Cerebellar cortex (tissue), 1 donor: ENCODE data around the gene DOCK9.

Experiments used
- DNase-seq: peaks from one replicate; pipeline ENCODE4 v3.0.0-alpha.2; 2015; ENCODE audit warnings: low spot score

Gene DOCK9

DNA sequence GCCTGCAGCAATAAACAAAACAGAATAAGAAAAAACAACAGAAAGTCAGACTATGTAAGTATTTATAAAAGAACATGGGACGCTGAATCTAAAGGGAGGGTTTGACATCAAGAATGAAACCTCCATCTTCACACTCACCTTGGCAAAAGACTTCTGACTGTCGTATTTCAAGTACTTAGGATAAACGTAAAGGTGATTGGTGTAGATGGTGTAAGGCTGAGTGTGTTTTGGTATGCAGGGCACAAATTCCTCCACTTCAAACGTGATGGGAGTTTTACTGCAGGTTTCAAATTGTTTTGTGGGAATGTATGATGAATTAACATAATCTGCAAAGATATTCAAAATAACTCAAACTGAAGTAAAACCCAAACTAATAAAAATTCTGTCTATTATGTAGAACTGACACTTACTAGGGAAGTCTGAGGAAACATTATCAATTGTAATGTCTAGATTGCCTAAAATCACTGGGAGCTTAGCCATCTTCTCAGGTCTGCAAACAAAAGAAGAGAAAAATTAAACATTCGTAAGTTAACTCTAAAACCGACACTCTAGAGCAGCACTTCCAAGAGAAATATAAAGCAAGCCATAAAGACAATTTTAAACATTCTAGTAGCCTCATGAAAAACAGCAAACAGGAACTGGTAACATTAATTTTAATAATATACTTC, 89.5 kb downstream of the DOCK9 start:
- no peak for DNase-seq

DNA sequence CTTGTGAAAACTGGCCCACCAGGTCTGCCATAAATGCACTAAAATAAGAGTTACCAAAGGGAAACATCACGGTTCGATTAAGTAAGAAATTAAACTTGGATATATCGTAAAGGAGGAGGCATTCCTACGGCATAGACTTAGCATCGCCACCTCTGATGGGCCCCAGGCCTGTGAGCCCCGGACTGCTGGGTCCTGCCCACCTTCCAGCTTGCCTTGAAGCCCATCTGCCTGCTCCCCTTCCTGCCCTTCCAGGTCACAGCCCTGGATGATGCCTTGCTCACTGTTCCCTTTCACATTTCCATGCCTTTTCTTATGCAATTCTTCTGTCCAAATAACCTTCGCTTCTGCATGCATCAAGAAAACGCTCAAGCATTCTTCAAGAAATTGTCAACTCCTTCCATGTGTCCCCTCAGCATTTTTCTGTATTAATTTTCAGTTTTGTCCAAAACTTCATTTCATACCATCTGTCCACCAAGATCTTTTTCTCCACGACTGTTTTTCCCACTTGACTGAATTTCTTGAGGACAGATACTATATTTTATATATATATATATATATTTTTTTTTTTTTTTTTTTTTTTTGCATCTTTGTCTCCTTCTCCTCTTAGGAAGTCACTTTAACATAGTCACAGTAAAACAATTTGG, 91.2 kb downstream of the DOCK9 start:
- DNase-seq = no peak

DNA sequence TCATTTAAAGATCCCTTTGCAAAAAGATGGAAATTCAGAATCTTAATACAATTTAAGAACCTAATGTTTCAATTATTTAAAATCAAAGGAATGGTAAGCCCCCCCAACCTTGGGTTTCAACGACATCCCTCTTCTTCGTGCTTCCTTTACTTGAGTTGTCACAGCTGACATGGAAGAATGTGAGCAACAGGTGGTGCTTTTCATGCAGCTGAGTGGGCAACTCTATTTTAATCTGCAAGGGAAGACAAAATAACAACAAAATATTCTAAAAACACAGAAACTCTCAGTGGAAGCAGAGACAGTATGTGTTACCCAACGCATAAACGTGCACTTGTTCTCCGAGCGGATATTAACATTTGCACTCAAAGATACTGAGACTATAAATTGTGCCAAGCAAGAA, 92.3 kb downstream of the DOCK9 start:
- no peak for DNase-seq

DNA sequence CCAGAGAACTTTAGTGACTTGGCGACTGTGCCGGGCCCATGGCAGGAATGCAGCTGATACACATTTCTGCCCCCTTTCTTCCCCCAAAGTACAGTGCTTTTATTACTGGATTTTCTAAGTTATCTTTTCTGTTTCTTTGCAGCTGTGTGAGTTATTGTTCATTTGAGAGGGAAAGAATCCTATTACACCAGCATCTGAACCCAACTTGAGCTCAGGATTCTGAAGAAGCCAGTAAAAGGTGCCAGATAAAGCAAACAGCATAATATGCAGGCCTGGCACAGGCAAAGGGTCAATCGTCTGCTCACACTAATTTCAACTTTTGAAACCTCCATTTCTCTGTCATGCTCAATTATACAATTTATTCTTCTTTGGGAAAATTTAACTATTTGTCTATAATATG, 93.9 kb downstream of the DOCK9 start:
- no peak for DNase-seq

DNA sequence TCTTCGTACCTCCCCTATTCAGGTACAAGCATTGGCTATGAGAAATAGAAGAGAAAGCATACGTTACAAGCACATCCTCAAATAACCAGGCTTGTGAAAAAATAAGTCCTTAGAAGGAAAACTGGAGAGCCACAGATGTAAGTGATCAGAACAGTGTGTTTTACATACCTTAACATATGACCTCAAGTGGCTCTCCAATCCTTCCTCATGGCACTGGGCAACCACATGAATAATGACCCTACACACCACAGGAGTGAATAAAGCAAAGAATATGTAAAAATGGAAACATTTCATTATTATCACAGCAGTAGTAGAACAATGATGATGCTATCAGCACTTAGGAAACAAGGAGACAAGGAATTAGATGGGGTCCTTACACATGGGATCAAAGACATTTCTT, 96.5 kb downstream of the DOCK9 start:
- DNase-seq = no peak

DNA sequence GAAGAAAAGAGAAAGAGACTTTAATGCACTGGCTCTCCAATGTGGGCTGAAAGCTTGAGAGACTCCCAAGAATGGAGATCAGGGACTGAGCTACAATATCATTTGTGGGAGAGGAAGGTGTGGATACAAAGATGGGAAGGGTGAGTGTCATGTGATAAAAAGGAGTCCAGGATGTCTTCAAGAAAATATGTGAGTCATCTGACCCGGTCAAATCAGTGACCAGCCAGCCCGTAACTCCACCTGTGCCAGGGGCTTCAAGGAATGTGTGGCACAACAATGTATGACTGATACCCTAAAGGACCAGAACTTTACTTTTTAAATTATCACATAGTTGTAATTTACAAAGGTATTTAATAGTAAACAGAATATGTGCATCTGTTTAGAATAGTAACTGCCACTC, 97.2 kb downstream of the DOCK9 start:
- no peak for DNase-seq

DNA sequence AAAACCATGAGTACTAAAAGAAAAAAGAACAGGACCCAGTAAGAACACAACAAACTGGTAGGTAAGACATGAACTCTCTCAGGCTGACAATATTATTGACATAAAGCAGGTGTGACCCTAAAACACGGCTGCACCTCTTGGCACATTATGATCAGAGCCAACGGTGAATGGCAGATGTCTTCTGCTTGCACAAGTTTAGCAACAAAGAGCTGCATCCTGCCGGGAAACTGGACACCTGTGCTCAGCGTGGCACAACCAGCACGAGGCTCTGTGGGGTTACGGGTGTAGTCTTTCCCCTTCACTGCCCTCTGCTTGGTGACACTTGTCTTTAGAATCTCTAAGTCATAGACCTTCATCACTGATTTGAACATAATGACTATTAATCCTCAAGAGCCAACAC, 97.9 kb downstream of the DOCK9 start:
- DNase-seq = peak; percentile 21

DNA sequence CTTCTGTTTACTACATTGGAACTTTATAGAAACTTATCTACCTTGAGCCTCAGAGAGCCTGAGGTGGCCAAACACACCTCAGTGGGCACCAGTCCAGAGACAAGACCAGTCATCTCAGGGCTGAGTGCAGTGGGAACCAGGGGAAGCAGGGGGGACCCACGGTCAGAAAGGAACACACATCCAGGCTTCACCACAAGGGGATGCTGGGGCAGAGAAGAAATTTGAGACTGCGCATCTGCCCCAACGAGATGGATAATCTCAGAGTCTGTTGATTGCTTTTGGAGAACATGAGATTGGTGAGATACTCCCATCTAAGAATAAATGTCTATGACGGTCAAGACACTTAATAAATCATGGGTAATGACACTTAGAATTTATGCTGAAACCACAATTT, 98.7 kb downstream of the DOCK9 start:
- DNase-seq = no peak

DNA sequence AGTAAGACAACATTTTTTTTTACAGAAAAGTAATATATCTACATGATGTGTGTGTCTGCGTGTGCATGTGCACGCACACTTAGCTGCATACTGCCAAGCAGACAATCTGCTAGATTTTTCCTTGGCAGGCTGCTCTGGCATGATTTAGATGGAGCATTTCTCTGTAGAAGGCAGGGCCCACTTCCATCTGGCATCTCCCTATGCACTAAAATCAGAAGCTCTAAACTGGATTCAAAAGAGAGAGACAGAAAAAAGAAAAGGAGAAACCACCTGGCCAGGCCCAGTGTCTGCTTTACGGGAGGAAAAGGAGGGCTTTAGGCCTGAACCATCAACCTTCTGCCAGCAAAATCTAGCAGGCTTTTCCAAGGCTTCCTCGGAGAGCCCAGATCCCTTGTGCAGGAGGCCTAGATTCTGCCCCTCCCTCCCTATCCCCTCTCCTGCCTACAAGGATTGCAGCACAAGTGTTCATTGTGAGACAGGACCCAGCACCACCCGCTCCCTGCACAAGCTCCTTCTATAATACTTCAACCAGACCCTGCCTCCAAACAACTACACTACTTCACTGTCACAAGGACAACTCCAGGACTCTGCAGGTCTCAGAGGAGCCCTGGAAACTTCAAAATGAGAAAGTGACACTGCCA, 99.3 kb downstream of the DOCK9 start:
- peak; percentile 99 for DNase-seq

DNA sequence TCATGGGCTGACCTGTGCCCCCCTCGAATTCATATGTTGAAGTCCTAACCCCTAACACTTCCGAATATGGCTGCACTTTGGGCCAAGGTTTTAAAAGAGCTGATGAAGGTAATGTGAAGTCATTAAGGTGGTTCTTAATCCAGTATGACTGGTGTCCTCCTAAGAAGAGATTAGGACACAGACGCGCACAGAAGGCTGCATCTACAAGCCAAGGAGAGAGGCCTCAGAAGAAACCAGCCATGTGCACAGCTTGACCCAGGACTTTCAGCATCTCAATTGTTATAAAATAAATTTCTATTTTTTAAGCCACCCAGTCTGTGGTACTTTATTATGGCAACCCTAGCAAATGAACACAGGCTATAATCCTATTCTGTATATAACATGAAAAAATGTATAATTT, 99.9 kb downstream of the DOCK9 start:
- peak; percentile 63 for DNase-seq

DNA sequence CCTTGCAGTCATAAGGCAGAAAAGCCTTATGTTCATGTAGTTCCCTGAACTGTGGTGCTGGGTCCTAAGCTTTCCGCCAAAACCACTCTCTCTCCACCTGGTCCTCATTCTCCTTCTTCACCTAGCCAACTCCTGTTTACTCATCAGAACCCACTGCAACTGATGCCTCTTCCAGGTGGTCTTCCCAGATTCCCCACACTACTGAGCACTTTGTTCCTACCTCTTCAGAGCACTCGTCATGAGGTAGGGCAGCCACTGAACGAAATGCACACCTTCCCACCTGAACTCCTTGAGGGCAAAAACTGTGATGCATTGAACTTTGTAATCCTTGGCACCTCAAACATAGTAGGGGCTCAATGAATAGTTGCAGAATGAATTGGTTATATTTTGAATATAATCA, 100.4 kb downstream of the DOCK9 start:
- DNase-seq = no peak

DNA sequence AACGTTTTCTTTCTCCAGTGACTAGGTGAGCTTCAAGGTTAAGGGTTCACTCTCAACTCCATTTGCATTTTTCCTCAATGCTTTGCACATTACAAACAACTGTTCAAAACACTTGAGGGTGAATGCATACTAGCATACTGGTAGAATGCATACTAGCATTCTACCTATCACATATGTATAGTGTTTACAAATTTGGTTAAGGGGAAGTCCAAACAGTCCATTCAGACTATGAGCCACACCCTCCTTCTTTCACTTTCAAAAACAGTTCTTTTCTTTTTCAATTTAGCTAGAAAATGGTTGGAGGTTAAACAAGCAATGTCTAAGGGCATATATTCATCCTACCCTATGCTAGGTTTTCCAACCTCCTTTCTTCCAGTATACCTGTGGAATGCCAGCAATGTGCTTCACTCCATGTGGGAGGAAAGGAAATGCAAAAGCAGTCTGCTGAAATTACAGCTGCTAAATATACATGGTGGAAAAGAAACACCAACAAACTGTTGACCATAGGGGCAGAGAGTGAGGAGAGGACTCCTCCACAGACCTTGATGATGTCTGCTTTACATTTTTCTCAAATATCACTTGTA, 102.6 kb downstream of the DOCK9 start:
- DNase-seq = no peak

DNA sequence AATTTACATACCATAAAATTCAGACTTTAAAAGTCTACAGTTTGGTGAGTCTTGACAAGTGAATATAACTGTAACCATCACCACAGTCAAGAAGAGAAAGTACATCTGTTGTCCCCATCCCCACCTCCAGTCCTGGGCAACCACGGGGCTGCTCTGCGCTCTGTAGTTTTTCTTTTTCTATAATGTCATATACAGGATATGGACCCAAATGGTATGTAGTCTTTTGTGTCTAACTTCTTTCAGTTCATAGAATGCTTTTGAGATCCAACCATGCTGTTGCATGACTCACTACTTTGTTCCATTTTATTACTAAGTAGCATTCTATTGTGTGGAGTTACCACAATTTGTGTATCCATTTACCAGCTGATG, 103.9 kb downstream of the DOCK9 start:
- no peak for DNase-seq

DNA sequence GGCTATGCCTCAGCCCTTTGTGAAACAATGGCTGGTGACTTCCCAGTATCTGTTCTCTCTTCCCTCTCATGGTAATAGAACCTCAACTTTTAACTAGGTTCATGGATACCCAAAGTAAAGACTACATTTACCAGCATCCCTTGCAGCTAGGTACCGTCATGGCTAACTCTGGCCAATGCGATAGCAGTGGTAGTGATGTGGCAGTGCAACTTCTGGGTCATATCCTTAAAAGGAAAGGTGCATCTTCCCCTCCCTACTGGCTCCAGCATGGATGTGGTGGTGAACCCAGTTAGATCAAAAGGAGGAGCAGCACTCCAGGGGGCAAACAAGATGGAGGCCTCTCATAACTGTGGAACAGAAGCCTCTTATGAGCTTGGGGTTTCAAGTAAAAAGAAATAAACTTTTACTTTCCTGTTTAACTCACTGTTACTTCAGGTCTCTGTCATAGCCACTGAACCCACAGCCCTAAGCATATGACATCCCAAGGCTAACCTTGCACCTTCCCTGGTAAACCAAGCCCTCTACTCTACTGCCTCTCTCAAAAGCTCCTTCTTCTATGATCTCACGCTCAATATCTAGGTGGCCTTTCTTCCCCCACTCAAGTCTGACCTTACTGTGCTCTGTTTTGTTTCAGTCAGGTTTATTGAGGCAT, 104.4 kb downstream of the DOCK9 start:
- DNase-seq = no peak

DNA sequence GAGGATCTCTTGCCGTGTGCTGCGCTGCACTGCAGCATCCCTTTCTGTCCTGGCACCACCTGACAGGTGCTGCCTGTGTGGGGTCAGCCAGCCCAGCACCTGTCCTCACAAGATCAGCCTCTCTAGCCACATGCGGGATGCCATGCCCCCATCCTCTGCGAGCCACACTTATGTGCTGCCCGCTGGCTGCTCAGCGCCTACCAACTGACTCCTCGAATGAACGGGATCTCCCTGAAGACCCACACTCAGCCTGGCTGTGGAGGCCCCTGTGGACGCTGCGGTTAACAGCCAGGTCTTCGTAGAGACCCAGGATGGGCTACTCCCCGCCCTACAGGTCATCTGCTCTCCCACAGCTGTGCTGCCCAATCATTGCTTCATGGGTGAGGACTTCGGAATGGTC, 106.1 kb downstream of the DOCK9 start:
- no peak for DNase-seq

DNA sequence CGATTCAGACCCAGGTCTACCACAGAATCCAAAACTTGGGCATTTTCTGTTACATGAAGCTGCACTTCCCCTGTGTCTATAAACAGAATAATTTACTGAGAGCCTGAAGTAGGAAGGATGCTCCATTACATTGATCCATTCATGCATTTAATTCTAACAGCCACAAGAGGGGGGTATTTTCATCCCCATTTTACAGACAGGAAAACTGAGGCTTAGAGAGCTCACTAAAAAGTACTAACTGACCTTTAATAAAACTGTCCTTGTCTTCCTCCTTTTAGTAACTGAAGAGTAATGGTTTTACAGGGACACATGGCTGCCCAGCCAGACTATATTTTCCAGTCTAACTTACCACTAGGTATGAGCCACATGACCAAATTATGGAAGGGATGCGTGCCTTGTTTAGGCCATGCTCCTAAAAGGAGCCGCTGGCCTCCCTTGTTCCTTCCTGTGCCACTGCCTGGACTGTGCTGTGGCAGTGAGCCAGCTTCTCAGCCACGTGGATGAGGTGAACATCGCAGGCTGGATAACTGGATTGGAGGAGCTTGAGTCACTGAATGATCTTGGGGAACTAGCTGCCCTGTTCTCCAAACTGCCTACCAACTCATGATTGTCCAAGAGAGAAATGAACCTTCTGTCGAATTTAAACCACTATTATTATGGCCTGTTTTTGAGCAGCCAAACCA, 108.3 kb downstream of the DOCK9 start:
- DNase-seq = peak; percentile 33

DNA sequence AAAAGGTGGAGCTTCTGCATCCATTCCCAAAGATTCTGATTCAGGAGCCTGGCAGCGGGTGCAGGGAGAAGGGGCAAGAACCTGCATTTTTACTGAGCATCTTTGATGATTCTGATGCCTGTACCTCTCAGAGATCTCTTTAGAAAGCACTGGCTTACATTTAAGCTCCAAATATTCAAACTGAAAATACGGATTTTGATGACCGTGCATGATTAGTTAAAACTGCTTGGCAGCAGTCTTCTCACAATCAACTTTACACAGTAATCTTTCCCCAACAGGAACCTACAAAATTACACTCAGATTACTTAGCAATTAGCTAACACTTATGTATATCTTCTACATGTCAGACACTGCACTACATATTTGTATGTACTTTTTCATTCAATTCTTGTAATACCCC, 108.9 kb downstream of the DOCK9 start:
- DNase-seq = no peak

DNA sequence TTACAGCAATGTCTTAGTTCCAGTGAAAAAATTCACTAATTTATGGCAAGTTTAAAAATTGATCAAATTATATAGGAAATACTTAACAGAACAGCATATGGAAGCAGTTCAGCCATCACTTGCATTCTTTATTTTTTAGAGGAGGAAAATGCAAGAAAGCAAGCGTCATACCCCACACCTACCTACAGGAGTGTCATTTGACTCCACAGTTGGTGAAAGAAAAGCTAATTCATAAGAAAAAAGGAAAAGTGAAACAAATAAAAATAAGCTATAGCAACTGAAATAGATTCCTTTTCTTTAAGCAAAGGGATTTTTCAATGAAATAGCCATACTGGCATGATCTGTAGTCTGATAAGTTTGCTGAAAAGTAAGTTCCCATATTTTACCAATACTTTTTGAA, 111.0 kb downstream of the DOCK9 start:
- no peak for DNase-seq

DNA sequence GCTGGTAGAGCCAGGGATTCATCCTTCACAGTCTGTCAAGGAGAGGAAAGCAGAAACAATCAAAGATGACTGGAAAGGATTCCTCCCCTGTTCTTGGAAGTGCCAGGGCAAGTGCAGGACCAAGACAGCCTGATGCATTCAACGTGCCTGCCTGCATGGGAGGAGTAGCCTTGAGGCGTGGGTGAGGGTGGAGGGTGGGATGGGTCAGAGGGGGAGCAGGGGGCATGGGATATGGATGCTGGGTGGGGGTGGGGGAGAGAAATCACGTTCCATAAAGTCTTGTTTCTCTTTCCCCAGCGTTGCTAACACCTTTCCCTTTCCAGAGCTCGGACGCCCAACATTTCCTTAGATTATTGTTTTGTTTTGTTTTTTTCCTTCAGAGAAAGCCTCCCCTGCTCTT, 117.4 kb downstream of the DOCK9 start:
- DNase-seq = no peak

DNA sequence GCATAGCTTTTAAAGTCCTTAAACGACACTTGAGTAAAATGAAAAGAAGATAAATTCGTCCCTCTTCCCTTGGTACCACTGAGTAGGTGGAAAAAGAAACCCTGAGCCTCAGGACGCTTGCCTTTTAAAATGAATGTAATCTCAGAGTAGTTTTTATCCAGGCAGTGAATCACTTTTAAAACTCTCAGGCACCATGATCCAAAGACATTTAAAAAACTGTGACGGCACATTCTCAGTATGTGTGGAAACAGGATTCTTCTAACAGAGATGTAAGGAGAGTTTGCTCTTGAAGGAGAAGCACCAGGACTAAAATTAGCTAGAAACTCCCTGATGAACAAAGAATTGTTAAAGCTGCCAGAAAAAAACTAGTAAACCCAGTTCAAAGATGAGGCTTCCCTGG, 119.7 kb downstream of the DOCK9 start:
- DNase-seq = no peak

DNA sequence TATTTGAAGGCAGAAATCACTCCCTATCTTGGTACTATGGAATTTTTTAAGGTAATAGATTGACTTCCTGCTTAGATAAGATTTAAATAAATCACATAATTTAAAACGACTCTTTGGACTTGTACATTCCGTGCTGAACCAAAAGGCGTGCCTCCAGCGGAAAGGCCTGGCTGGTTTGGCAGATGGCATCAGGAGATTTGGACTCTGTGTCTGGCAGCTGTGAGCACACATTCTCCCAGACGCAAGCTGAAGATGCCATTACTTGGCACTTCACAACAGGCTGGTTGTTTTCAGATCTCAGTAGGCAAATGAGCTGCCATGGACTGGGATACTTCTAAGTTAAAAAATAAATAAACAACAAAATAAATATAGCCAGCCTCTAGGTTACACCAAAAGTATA, 120.9 kb downstream of the DOCK9 start:
- peak; percentile 79 for DNase-seq

DNA sequence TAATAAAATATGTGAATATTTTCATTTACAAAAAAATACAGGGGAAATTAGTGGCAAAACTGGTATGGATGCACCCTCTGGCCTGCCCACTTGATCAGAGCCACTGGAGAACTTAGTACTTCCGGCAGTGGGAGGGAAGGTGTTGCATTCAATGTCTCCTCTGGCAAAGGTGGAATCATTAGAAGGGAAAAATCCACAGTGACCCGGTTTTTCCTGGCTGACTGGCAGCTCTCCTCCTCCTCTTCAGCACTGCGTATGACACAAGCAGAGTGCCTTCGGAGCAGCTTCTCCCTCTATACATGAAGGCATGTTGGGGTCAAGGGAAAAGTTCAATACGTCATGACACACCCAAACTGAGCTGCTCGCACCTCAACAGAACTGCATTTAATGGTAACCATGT, 123.4 kb downstream of the DOCK9 start:
- no peak for DNase-seq
